IPS DF 19.7 (cell line): ENCODE data around the gene DAP.
"Not testable (repeated sequence)": the region's sequence is repeated elsewhere in the genome, so short reads cannot be mapped to it uniquely, and the experiment has no call there.

Experiments used
- DNase-seq: peaks from one replicate; pipeline ENCODE4 v3.0.0-alpha.2; 2013; ENCODE audit warnings: low read depth, low spot score

The DAP gene

GRCh38 chr5:10761185-10761932 lies at the start of gene DAP:
DAP (minus strand) TSS chr5:10761234; CDS start chr5:10761068, 166 bp downstream.
- DNase-seq: peak; percentile 48

DNA sequence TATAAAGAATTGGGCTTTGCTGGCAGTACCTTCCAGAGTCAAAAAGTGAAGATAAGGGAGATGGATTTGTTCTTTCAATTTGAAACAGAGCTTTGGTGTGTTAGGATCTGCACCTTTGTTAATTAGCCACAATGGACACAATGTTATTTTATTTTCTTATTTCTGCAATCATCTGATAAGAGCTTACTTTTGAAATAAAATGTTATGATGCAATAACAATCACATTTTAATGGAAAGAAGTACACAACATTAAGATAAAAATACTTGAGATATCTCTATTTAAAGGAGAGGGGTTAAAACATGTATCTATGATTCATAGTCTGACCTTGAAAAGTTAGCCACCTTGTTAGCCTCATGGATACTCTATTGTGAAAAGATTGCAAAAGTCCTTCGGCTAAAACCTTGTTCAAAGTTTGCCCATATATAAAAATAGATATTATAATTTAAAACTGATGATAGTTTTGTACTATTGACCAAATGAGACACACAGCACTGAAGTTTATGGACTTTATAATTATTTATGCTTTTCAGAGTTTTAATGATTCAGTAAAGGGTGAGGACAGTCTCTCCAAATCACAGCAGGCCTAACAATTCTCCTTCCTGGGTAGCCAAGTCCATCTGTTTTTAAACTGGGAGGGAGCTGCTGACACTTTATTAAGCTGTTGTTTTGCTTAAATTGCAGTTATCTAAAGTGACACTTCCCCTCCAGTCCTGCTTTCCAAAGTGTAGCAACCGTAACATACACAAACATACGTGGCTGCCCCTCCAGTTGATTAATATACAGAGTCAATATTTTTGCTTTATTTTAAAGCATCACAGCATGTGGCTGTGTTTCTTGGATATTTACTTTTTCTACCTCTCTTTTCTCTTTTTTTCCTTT lies 47.6 kb upstream of the DAP start:
- DNase-seq: no peak

DNA sequence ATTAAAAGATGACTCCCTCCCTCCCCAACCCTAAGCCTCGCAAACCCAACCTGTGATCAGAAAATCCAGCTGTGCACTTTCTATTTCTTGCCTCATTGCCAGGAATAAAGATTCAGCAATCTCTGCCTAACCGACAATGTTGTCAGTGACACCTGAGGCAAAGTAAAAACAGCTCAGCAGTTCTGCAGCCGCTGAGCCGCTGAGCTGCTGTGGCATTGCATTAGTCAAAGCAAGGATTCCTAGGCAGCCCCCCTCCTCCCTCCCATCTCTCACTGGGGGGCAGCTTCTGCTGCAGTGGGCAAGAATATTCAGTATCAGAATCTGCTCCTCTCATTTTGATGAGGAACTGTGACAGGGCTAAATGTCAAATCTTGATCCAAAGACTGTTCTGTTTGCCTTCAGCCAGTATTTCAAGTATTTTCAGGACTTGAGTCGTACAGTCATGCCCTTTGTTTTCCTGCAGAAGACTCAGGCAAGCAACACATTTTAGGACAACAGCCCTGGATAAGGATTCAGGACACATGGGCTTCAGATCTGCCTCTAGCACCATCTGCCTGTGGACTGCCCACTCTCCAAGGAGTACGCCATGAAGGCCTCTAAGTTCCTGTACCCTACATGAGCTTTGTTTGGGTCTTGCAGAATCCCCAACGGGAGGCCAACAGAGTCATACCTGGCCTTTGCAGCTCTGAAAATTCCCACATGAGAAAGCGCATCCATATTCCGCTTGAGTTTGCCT lies 41.1 kb upstream of the DAP start:
- no peak for DNase-seq

DNA sequence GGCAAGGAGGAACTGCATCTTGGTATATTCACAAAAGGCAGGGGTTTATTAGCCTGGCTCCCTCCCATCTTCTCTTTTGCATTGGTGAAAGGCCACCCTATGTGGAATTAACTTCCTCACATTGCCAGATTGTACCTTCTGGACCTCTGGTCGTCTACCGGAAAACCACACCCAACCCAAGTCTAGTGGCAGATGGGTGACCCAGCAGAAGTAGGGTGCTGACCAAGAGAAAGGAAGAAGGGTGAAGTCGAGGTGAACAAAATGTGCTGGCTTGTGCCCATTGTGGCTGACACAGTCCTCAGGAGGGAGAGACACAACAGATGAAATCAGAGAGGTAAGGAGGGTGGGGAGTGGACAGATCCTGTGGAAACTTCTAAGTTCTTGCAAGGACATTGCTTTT lies 39.8 kb upstream of the DAP start:
- DNase-seq: no peak

GRCh38 chr5:10797261-10797660 lies 36.2 kb upstream of the DAP start:
- no peak for DNase-seq

DNA sequence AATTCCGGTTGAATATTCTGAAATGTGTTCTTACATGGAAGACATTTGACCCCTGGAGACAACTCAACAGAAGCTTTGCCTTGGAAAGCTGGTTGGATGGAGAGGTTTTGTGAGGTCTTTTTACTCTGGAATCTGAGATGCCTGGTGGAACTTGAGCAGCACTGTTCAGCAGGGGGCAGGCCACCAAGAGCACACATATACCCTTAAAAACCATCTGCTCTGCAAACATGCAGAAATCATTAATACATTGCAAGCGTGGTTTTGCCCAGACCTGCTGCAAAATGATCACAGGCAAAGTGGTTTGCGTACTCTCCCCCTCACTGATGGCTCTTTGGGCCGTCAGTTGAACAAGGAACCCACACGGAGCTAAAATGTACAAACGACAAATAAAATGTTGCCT lies 32.8 kb upstream of the DAP start:
- no peak for DNase-seq

DNA sequence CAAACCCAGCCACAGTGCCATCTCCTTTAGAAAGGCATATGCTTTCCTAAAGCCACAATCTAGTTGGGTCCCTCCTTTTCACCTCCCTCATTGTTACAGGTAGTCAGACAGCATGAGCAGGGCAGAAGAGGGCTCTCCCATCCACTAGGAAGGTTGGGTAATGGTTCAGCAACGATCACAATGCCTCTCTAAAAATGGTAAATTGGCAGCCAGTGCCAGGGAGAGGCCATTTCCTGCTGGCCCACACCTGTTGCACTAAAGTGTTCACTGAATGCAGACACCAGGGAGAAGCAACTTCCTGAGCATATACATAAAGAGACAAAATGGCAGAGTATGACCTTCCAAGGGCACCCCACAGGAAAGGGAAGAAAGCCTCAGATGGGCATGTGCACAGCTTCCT lies 31.3 kb upstream of the DAP start:
- DNase-seq: no peak

DNA sequence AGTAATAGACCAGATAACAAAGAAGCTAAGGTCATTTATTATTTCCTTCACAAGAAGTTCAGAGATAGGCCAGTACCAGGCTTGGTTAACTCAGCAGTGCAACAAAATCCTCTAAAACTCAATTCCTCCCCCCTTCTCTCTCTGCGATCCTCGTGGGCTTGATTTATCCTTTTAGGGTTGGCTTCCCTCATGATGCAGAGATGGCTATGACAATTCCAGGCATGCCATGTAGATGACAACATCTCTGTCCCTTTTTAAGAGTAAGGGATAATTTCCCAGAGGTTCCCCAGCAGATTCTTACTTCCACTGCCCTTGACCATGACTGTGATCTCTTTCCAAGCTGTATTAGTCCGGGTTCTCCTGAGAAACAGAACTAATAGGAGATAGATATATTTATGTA lies 28.7 kb upstream of the DAP start:
- no peak for DNase-seq

DNA sequence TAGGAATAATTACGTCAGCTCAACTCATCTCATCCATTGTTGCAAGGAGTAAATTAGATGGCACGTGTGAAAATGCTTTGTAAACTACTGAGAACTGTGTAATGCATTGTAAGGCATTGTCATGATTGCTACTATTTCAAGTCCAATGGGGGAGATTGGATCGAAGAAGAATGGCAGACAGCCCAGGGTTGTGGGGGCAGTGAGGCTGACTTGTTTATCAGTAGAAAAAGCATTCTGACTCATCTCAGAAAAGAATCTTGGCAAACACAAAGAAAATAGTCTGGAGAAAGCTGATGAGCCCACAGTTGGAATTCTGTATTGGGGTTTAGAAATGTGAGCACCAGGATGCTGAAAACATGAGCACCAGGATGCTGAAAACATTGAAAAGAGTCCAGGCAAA lies 28.0 kb upstream of the DAP start:
- no peak for DNase-seq

- no peak for DNase-seq
Measured at GRCh38 chr5:10788358-10788757, 27.3 kb upstream of the DAP start.

DNA sequence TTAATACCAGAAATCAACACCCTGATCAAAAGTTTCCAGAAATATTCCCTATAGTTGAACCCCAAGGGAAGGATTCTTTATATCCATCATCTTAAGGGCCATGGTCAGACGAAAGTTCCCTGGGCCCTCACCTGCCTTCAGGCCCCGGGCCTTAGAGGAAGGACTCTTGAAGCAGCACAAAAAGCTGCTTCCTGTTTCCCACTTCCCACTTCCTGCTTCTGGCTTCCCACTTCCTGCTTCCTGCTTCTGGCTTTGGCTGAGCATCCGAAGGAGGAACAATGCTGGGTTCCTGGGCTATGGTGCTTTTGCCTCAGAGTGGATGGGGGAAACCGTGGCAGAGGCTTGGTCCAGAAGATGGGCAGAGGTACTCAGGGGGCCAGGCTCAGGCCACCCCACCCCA lies 25.8 kb upstream of the DAP start:
- DNase-seq: no peak

GRCh38 chr5:10780208-10780607 lies 19.2 kb upstream of the DAP start:
- DNase-seq: not testable (repeated sequence)

- DNase-seq: no peak
Measured at GRCh38 chr5:10779592-10779991, 18.6 kb upstream of the DAP start.

DNA sequence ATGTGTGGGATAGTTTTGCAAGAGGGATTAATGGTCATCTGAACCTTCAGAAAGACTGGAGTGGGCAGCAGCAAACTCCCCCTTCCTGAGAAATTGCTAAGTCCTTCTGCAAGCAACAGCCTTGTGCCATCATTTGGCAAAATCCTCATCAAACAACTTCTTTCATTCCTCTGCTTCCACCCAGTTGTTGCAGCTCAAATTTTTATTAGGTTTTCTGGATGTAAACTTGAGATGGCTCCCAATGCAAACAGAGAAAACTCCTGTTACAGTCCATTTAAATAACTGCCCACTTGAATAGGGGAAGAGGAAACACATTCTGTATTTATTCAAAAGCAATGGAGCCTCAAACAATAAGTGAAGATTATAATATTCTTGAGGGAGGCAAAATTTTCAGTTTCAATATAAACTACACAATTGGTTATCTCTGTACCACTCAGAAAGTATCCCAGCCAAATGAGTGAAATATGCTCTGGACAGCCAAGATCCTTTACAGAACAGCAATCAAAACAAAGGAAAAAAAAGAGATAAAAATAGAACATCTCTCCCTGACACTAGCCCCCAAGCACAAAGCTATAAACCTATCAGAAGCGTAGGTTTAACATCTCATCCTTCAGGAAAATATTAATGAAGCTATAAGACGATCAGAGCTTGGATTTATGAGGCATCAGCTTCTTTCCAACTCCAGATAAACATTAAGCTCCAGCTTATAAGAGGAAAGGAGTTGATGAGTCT lies 17.3 kb upstream of the DAP start:
- no peak for DNase-seq

DNA sequence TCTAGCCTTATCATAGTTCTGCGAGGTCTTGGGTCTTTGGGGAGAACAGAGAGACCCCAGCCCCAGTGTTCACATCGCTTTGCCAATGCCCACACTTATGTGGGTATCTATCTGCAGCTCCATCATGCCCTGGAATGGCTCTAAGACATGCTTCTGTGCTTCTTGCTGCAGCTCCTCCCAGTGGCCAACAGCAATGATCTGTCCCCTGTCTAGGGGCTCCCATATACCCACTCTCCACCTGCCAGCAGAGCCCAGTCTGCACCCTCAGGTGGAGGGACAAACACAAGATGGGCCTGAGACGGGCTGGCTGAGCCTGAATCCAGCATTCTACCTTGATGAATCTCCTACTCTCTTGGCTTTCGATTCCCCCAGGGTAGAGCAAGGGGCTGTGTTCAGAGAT lies 14.6 kb upstream of the DAP start:
- no peak for DNase-seq

DNA sequence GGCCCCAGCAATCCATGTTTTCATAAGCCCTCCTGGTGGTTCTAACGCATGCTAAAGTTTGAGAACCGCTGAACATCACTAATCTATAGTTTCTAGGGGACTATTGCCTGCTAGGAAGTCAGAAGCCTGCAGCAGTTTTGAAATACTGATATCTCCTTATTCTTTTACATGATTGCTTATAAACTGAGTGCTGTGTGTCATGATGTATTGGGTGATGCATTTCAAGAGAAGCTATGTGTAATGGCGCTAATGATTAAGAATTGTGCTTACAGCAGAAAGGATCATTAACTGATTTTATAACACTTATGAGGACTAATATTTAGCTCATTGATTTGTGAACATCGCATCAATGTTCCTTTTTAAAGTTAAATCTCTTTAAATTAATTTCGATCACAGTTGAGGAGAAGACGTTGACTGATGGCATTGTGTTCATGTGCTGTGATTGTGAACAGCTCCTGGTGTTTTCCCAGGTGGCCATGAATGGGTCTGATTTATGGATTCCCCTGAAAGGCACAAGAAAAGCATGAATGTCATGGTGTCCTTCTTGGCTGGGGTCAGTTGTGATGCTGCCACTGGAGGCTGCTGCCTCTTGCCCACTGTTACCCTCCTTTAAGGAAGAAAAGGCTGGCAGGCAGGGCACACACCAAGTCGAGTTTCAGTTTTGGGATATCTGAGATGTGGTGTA lies 12.0 kb upstream of the DAP start:
- no peak for DNase-seq

GRCh38 chr5:10768328-10768899 lies 7.4 kb upstream of the DAP start:
- DNase-seq: no peak

GRCh38 chr5:10762776-10763500 lies 1.9 kb upstream of the DAP start:
- DNase-seq: no peak

- no peak for DNase-seq
Measured at GRCh38 chr5:10761933-10762775, 1.1 kb upstream of the DAP start.
